GM18870 (cell line): ENCODE data around the gene CCDC167.

ENCODE experiments used
- ATAC-seq: cut with Tn5 transposase; IDR thresholded peaks from one replicate; pipeline ENCODE4 v1.9.1; 2021; ENCODE audit warnings: moderate library complexity; ENCODE audit not compliant: unreplicated experiment

CCDC167 gene

GRCh38 chr6:37435373-37435772, 64.3 kb downstream of the CCDC167 start:
- no peak for ATAC-seq

DNA sequence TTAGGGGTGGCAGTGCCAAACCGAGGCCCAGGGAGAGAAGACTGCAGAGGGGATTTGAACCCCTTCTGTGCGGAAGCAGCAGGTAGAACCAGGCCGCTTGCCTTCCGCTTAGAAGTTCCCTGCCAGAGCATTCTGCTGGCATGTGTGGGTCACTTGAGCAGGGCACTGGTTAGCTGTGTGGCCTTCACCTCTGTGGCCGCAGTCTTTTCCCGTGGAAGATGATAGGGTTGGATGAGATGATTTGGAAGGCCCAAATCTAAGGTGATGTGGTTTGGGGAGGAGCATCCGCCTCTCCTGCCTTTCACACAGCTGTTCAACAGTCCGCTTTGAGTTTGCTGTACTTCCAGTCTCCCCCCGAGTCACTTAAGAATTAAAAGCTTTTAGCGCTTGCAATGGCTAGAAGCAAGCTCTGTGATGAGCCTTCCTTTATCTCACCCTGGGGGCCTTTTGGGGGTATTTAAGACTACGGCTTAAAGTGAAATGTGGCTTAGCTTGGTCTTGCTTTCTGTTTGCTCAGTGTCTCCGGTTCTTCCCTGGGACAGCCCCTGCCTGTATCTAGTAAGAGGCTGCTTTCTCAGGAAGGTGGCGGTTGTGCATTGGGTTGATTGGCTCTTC, 65.9 kb downstream of the CCDC167 start:
- ATAC-seq = peak; percentile 34
